Measurements from ENCODE around the gene OCIAD1. TPM values are rescaled to one million over a fixed set of nuclear protein-coding genes. Genes with fewer than 3 reads are reported as not detected.
A peak's percentile ranks its signal among the peaks of the same experiment; 100 is the strongest.
"Not testable (repeated sequence)": the region's sequence is repeated elsewhere in the genome, so short reads cannot be mapped to it uniquely, and the experiment has no call there.

Gene OCIAD1, protein sequence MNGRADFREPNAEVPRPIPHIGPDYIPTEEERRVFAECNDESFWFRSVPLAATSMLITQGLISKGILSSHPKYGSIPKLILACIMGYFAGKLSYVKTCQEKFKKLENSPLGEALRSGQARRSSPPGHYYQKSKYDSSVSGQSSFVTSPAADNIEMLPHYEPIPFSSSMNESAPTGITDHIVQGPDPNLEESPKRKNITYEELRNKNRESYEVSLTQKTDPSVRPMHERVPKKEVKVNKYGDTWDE
- 100 to 1,000 TPM; 215 to 284 (median 253) TPM for polyA plus RNA-seq (ENCODE audit: insufficient read length in 4 of 4)

DNA sequence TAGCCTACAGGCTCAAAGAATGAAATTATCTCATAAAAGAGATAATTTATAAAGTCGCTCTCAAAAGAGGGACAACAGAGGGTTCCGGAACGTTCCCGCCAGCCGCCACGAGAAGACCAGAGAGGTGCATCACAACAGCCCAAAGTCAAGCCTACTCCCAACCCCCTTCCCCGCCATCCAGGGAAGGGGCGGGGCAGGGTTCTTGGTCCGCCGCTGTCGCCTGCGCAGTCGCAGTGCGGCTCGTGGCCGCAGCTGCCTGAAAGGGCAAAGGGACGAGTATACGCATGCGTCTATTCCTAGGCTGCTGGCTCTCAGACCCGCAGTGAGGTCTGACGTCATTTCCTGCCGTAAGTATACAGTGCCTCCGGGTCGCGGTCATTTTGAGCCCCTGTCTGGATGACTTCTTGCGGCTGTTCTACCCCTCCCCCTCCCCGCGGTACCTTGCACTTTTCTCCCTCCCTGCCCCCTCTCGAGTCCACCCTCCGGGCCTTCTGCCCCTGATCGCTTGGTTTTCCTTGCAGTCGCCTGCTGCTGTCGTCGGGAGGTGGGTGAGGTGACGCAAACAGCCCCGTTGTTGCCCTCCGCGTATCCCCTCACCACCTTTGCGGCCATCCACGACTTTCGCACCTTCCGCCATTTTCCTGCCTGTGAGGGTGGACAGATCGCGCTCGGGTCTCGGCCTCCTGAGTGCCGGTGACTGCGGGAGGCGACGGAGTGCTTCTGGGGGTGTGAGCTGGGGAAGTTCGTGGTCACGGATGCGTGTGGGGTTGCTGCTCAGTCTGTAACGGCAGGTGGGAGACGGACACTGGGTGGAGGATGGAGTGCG is at the start of gene OCIAD1:
OCIAD1 (plus strand) TSS at position 383 of the 826 bp plus-strand sequence. CDS start 1,537 bp downstream, outside the sequence.
- DNase-seq (ENCODE audit: low read depth in 4 of 4, low spot score in 2 of 4), result peak; percentile 91 to 98 (median 96)

- no peak for DNase-seq (ENCODE audit: low read depth in 4 of 4, low spot score in 2 of 4)
These were observed 48.9 kb upstream of the OCIAD1 start for GRCh38 chr4:48781968-48782367.

GRCh38 chr4:48785302-48785701 is 45.6 kb upstream of the OCIAD1 start:
- no peak for DNase-seq (ENCODE audit: low read depth in 4 of 4, low spot score in 2 of 4)

DNA sequence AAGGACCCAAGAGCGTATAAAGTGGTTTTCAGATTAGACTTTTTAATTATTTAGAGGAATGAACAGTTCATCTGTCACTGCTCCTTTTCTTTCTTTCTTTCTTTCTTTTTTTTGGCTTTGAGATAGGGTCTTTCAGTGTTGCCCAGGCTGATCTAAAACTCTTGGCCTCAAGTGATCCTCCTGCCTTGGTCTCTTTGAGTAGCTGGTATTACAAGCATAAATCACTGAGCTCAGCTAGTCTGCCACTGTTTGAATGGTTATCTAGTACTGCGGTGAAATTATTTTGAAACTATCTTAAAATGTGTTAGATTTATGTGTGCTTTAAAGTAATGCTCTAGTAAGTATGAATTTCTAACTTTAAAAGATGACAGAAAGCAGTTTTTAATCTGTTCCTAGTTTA is 44.3 kb upstream of the OCIAD1 start:
- DNase-seq (ENCODE audit: low read depth in 4 of 4, low spot score in 2 of 4), result no peak

GRCh38 chr4:48787056-48787455 is 43.8 kb upstream of the OCIAD1 start:
- peak in 3 of 4 donors; percentile 66 to 78 (median 70) for DNase-seq (ENCODE audit: low read depth in 4 of 4, low spot score in 2 of 4)

- no peak for DNase-seq (ENCODE audit: low read depth in 4 of 4, low spot score in 2 of 4)
These were observed 40.3 kb upstream of the OCIAD1 start for GRCh38 chr4:48790561-48790960.

GRCh38 chr4:48791313-48791712 is 39.6 kb upstream of the OCIAD1 start:
- DNase-seq (ENCODE audit: low read depth in 4 of 4, low spot score in 2 of 4), result no peak

GRCh38 chr4:48792348-48793006 is 38.4 kb upstream of the OCIAD1 start:
- no peak for DNase-seq (ENCODE audit: low read depth in 4 of 4, low spot score in 2 of 4)

DNA sequence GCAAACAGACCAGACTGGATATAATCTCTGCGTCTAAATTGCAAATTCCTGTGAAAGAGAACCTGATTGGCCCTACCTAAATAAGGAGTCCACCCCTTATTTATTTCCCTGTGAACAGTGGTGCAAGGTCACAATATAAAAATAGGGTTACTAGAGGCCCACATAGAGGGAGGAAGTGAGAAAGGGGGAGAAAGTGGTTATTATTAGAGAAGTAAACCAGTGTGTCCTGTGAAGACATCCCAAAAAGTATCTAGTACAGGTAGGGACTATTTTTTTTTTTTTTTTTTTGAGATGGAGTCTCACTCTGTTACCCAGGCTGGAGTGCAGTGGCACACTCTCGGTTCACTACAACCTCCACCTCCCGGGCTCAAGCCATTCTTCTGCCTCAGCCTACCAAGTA is 35.8 kb upstream of the OCIAD1 start:
- DNase-seq (ENCODE audit: low read depth in 4 of 4, low spot score in 2 of 4), result no peak

DNA sequence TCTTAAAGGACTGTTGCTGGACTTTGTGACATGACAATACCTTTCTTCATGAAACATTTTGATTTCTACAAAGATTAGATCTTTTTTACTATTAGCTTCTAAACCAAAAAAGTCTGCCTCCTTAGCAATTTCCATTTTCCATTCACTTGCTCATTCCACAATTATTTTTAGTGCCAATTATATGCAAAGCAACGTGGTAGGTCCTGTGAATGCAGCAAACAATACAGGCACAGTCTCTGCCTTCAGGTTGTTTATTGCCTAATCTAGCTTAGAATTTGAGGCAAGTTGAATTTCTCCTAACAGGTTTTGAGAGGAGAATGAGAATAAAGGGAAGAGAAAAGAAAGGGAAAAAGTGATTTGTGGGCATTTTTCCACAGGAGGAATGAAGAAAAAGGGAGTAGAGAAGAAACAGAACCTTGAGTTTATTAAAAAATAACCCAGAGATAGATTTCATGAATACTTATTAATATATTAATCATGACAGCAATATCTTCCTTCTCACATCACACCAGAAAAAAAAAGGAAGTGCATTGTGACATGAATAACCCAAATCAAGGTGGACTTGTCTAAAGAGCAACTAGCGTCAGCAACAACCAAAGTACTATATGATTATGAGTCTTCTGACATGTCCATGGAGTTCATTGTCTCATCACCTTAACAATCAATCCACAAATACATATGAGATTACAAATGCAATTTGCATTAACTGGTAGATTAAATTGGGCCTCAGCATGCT is 34.5 kb upstream of the OCIAD1 start:
- no peak for DNase-seq (ENCODE audit: low read depth in 4 of 4, low spot score in 2 of 4)

DNA sequence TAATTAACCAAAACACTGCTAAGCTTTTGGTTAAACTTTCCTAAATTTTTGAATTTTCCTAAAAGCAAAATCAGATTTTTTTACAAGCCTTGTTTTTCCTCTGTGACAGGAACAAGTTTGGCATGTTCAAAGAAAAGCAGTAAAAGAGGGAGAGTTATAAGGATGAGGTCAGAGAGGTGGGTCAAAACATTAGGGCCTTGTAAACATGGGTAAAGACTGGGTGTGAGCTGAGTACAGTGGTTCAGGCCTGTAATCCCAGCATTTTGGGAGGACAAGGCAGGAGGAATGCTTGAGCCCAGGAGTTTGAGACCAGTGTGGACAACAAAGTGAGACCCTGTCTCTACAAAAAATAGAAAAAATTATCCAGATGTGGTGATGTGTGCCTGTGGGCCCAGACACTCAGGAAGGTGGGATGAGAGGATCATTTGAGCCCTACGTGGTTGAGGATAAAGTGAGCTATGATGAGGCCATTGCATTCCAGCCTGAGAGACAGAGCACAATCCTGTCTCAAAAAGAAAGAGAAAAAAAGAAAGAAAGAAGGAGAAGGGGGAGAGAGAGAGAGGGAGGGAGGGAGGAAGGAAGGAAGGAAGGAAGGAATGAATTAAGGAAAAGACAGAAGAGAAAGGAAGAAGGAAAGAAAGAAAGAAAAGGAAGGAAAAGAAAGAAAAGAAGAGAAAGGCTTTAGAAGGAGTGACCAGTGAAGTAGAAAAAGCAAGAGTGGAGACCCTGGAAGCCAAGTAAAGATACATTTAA is 33.8 kb upstream of the OCIAD1 start:
- DNase-seq (ENCODE audit: low read depth in 4 of 4, low spot score in 2 of 4), result no peak

GRCh38 chr4:48798117-48798516 is 32.8 kb upstream of the OCIAD1 start:
- DNase-seq (ENCODE audit: low read depth in 4 of 4, low spot score in 2 of 4), result no peak

DNA sequence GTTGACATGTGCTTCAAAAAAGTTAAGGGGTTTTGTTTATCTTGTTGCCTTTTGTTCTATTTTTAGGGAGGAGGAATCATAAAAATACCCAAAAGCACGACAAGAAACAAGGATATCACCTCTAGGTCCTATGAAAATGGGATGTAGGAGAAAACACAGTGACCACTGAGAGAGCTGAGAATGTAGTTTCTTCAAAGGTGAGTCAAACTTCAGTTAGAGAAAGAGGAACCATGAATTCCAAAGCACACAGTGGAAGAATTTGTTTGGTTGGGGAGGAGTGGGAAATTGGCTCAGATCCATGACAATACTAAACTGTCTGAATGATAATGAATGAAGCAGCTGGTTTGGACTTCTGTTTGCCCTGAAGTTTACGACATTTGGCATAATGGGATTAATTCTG is 31.7 kb upstream of the OCIAD1 start:
- DNase-seq (ENCODE audit: low read depth in 4 of 4, low spot score in 2 of 4), result no peak

- not testable (repeated sequence) for DNase-seq (ENCODE audit: low read depth in 4 of 4, low spot score in 2 of 4)
These were observed 30.7 kb upstream of the OCIAD1 start for GRCh38 chr4:48800155-48800554.

GRCh38 chr4:48801016-48801715 is 29.7 kb upstream of the OCIAD1 start:
- DNase-seq (ENCODE audit: low read depth in 4 of 4, low spot score in 2 of 4), result no peak

GRCh38 chr4:48804584-48805301 is 26.1 kb upstream of the OCIAD1 start:
- no peak for DNase-seq (ENCODE audit: low read depth in 4 of 4, low spot score in 2 of 4)

- DNase-seq (ENCODE audit: low read depth in 4 of 4, low spot score in 2 of 4), result no peak
These were observed 18.0 kb upstream of the OCIAD1 start for GRCh38 chr4:48812866-48813265.

DNA sequence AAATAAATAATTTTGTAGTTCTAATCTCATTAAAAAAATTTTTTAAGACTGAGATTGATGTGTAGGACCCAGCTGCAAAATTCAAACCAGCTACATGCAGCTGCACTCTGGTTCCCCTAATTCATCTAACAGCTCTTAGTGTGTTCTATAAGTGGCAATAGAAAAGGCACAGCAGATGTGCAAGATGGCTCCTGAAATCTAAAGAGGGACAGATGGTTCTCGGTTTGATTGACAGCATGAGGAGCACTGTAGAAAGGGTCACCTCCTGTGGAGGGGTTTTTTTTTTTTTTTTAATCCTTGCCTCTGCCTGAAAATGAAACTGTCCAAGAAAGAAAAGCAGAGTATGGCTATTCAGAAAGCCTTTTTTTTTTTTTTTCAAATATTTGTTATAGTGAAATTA is 16.9 kb upstream of the OCIAD1 start:
- DNase-seq (ENCODE audit: low read depth in 4 of 4, low spot score in 2 of 4), result no peak

DNA sequence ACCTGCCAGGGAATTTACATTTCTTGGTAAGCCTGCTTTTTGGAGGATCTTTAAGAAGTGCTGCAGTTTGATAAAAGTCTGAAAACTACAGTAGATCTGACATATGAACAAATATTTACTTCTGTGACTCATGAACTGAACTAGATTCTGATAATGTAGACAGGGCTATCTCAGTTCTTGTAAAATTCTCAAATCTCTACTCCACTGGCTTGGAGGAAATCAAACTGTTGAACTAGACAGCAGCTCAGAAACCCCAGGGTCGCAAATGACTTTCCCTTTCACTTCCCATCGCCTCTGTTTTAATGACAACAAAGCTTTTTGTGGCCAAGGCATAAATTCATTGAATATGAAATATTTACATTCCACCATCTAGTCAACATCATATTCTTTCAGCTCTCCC is 15.4 kb upstream of the OCIAD1 start:
- DNase-seq (ENCODE audit: low read depth in 4 of 4, low spot score in 2 of 4), result no peak

Measured in left renal cortex interstitium (tissue), 4 donors.